Measurements from ENCODE around the gene HERC4. TPM values are rescaled to one million over a fixed set of nuclear protein-coding genes. Genes with fewer than 3 reads are reported as not detected.
"Not testable (repeated sequence)": the region's sequence is repeated elsewhere in the genome, so short reads cannot be mapped to it uniquely, and the experiment has no call there.

Gene HERC4
- total RNA-seq, 4 donors from 2014 or later = 54.5 to 82.4 (median 67.5) TPM

- intact Hi-C loops (cut with DNase I) = no loop called here
- DNase-seq = no peak
- WGBS, 2 donors = 79 to 86% methylated on average over 5 of the region's 5 CpGs
- Histone ChIP-seq H3K4me3 (replicated peaks in 1 of 3) (no peak overlapping the region), H3K9me3 (no peaks in the 10 kb centered on the region), H3K36me3 (no peaks in the 10 kb centered on the region), H3K27me3 (peaks cover 3% of the 10 kb centered on the region), H3K27ac (no peak overlapping the region), H3K4me1 (no peaks in the 10 kb centered on the region)
- TF ChIP-seq CTCF (IDR thresholded peaks at IDR 0.05) (no peak), POLR2A (IDR thresholded peaks at IDR 0.05) (no peak)
Observed at GRCh38 chr10:68080853-68081431, 5.9 kb upstream of the HERC4 start.

GRCh38 chr10:68079434-68079833 lies 4.4 kb upstream of the HERC4 start:
- no peak for DNase-seq
- H3K27me3 ChIP-seq = peaks cover 3% of the 10 kb centered on the region
- WGBS, 2 donors = 84 to 100% methylated on average over 1 of the region's 1 CpG
- H3K9me3 ChIP-seq = no peaks in the 10 kb centered on the region
- TF ChIP-seq CTCF (IDR thresholded peaks at IDR 0.05) (no peak), POLR2A (IDR thresholded peaks at IDR 0.05) (no peak)
- intact Hi-C loops (cut with DNase I) = no loop called here
- no peak overlapping the region for H3K27ac ChIP-seq
- peaks cover 0 to 5% of the 10 kb centered on the region in 2 donors for H3K4me1 ChIP-seq
- no peak overlapping the region for H3K4me3 ChIP-seq (replicated peaks in 1 of 3)
- H3K36me3 ChIP-seq = no peaks in the 10 kb centered on the region

GRCh38 chr10:68077026-68077425 lies 1.9 kb upstream of the HERC4 start:
- no peaks in the 10 kb centered on the region for H3K9me3 ChIP-seq
- H3K27ac ChIP-seq = no peak overlapping the region
- TF ChIP-seq CTCF (IDR thresholded peaks at IDR 0.05) = no peak
- no peak for DNase-seq
- intact Hi-C loops (cut with DNase I) = no loop called here
- no peaks in the 10 kb centered on the region for H3K36me3 ChIP-seq
- H3K4me1 ChIP-seq = peaks cover 11 to 26% of the 10 kb centered on the region in 2 donors
- no peak overlapping the region for H3K4me3 ChIP-seq (replicated peaks in 1 of 3)
- 97% methylated on average over 5 of the region's 5 CpGs for WGBS, 2 donors
- peaks cover 3% of the 10 kb centered on the region for H3K27me3 ChIP-seq

- H3K27ac ChIP-seq; intact Hi-C loops (cut with DNase I); H3K36me3 ChIP-seq; H3K27me3 ChIP-seq; H3K9me3 ChIP-seq; H3K4me3 ChIP-seq (replicated peaks in 1 of 3): not testable (repeated sequence)
- 97% methylated on average over 15 of the region's 15 CpGs for WGBS, 2 donors
- peak in 1 of 2 donors; percentile 11 for DNase-seq
- H3K4me1 ChIP-seq = peaks cover 13 to 36% of the 10 kb centered on the region in 2 donors
Observed at GRCh38 chr10:68076081-68076480, 998 bp upstream of the HERC4 start.

GRCh38 chr10:68075550-68076004 lies 494 bp upstream of the HERC4 start:
- Histone ChIP-seq H3K4me1 (peaks cover 13 to 36% of the 10 kb centered on the region in 2 donors), H3K9me3 (no peaks in the 10 kb centered on the region), H3K27ac (peak overlapping the region in 2 of 3 donors; percentile 77 to 99), H3K4me3 (replicated peaks in 1 of 3) (no peak overlapping the region), H3K36me3 (no peaks in the 10 kb centered on the region), H3K27me3 (peaks cover 3% of the 10 kb centered on the region)
- intact Hi-C loops (cut with DNase I) = no loop called here
- TF ChIP-seq CTCF (IDR thresholded peaks at IDR 0.05) (no peak), POLR2A (IDR thresholded peaks at IDR 0.05) (no peak)
- WGBS, 2 donors = 32% methylated on average over 3 of the region's 3 CpGs
- DNase-seq = no peak
